ENCODE data around the gene RPS3A. TPM values are rescaled to one million over a fixed set of nuclear protein-coding genes. Genes with fewer than 3 reads are reported as not detected.
"Not testable (repeated sequence)": the region's sequence is repeated elsewhere in the genome, so short reads cannot be mapped to it uniquely, and the experiment has no call there.

RPS3A gene
- total RNA-seq: 1,000 to 10,000 TPM; 1,018 to 2,884 (median 1,920) TPM
- 1,000 to 10,000 TPM; 1,248 to 1,664 (median 1,404) TPM for polyA plus RNA-seq
- long read RNA-seq, donor 1, transcript RPS3A-205 (6 exons, 674 nt): minor isoform, 14 of 1,409 reads
- long read RNA-seq, donor 1, transcript RPS3A-201 (6 exons, 934 nt): major isoform, 1,250 of 1,409 reads
- long read RNA-seq, donor 1, partial matches to known transcripts: 116 of 1,409 reads
- long read RNA-seq, donor 1, other reads (novel, unspliced or antisense): 25 of 1,409 reads
- long read RNA-seq, donor 2, transcript RPS3A-205 (6 exons, 674 nt): minor isoform, 7 of 754 reads
- long read RNA-seq, donor 2, transcript RPS3A-201 (6 exons, 934 nt): major isoform, 661 of 754 reads
- long read RNA-seq, donor 2, partial matches to known transcripts: 67 of 754 reads
- long read RNA-seq, donor 2, other reads (novel, unspliced or antisense): 15 of 754 reads
- long read RNA-seq, donor 3, transcript RPS3A-208 (4 exons, 576 nt): minor isoform, 7 of 904 reads
- long read RNA-seq, donor 3, transcript RPS3A-201 (6 exons, 934 nt): major isoform, 804 of 904 reads
- long read RNA-seq, donor 3, transcript RPS3A-205 (6 exons, 674 nt): minor isoform, 10 of 904 reads
- long read RNA-seq, donor 3, partial matches to known transcripts: 68 of 904 reads
- long read RNA-seq, donor 3, other reads (novel, unspliced or antisense): 15 of 904 reads
- long read RNA-seq, donor 4, transcript RPS3A-208 (4 exons, 576 nt): minor isoform, 14 of 2,681 reads
- long read RNA-seq, donor 4, transcript RPS3A-201 (6 exons, 934 nt): major isoform, 2,568 of 2,681 reads
- long read RNA-seq, donor 4, transcript RPS3A-205 (6 exons, 674 nt): minor isoform, 16 of 2,681 reads
- long read RNA-seq, donor 4, partial matches to known transcripts: 60 of 2,681 reads
- long read RNA-seq, donor 4, other reads (novel, unspliced or antisense): 23 of 2,681 reads
- long read RNA-seq, donor 5, transcript RPS3A-205 (6 exons, 674 nt): minor isoform, 7 of 1,084 reads
- long read RNA-seq, donor 5, transcript RPS3A-201 (6 exons, 934 nt): major isoform, 1,012 of 1,084 reads
- long read RNA-seq, donor 5, transcript RPS3A-208 (4 exons, 576 nt): minor isoform, 13 of 1,084 reads
- long read RNA-seq, donor 5, partial matches to known transcripts: 9 of 1,084 reads
- long read RNA-seq, donor 5, other reads (novel, unspliced or antisense): 42 of 1,084 reads
- long read RNA-seq, donor 6, transcript RPS3A-205 (6 exons, 674 nt): minor isoform, 20 of 2,468 reads
- long read RNA-seq, donor 6, transcript RPS3A-201 (6 exons, 934 nt): major isoform, 2,347 of 2,468 reads
- long read RNA-seq, donor 6, transcript RPS3A-208 (4 exons, 576 nt): minor isoform, 20 of 2,468 reads
- long read RNA-seq, donor 6, partial matches to known transcripts: 55 of 2,468 reads
- long read RNA-seq, donor 6, other reads (novel, unspliced or antisense): 26 of 2,468 reads
- long read RNA-seq, donor 7, transcript RPS3A-201 (6 exons, 934 nt): major isoform, 549 of 655 reads
- long read RNA-seq, donor 7, transcript RPS3A-208 (4 exons, 576 nt): minor isoform, 5 of 655 reads
- long read RNA-seq, donor 7, transcript RPS3A-205 (6 exons, 674 nt): minor isoform, 5 of 655 reads
- long read RNA-seq, donor 7, partial matches to known transcripts: 93 of 655 reads
- long read RNA-seq, donor 7, other reads (novel, unspliced or antisense): 0 of 655 reads
- long read RNA-seq, donor 8, transcript RPS3A-201 (6 exons, 934 nt): major isoform, 1,183 of 1,321 reads
- long read RNA-seq, donor 8, transcript RPS3A-205 (6 exons, 674 nt): minor isoform, 5 of 1,321 reads
- long read RNA-seq, donor 8, partial matches to known transcripts: 107 of 1,321 reads
- long read RNA-seq, donor 8, other reads (novel, unspliced or antisense): 22 of 1,321 reads
- long read RNA-seq, donor 9, transcript RPS3A-201 (6 exons, 934 nt): major isoform, 1,084 of 1,243 reads
- long read RNA-seq, donor 9, transcript RPS3A-208 (4 exons, 576 nt): minor isoform, 9 of 1,243 reads
- long read RNA-seq, donor 9, transcript RPS3A-205 (6 exons, 674 nt): minor isoform, 9 of 1,243 reads
- long read RNA-seq, donor 9, partial matches to known transcripts: 113 of 1,243 reads
- long read RNA-seq, donor 9, other reads (novel, unspliced or antisense): 27 of 1,243 reads
- long read RNA-seq, donor 10, transcript RPS3A-201 (6 exons, 934 nt): major isoform, 242 of 294 reads
- long read RNA-seq, donor 10, partial matches to known transcripts: 48 of 294 reads
- long read RNA-seq, donor 10, other reads (novel, unspliced or antisense): 0 of 294 reads

DNA sequence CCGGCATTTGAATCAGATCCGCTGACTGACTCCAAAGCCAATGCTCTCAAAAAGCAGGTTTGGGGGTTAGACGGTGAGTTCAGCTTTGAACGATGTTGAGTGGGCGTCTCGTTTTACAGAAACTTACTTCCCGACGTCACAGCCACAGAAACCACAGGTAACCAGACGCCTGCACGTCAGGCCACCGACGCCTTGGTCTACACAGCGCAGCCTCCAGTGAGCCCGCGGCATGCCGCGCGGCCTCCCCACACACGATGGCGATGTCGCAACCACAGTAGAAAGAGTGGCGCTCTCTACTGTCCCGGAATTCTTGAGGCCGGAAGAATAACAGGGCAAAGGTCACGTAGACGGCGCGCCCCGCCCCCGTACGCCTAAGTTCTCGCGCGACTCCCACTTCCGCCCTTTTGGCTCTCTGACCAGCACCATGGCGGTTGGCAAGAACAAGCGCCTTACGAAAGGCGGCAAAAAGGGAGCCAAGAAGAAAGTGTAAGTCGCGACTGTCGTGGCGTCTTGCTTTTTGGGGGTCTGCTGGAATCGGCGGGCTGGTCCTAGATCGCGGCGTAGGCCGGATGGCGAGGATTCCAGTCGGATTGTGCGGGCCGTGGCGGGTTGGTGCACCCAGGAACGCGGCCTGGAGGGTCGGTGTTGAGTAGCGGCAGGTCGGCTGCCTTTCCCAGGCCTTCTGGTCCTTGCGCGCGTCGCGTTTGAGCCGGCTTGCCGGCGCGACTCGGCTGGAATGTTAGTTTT, at the start of gene RPS3A:
Gene RPS3A (plus strand): TSS at position 400 of the 747 bp plus-strand sequence. CDS start 25 bp downstream, at position 425.
- Histone ChIP-seq H3K4me3 (peak within 1 kb of the TSS; percentile 48 to 79 (median 72)), H3K4me1 (replicated peaks in 1 of 2) (peaks cover 8 to 23% of the 10 kb centered on the region in 2 donors), H3K27me3 (no peaks in the 10 kb centered on the region), H3K27ac (peak within 1 kb of the TSS in 4 of 5 donors; percentile 81 to 90 (median 88)), H3K9me3 (replicated peaks in 1 of 3) (no peaks in the 10 kb centered on the region), H3K36me3 (replicated peaks in 1 of 2) (peaks cover 0 to 32% of the 10 kb centered on the region in 2 donors)
- intact Hi-C loops (cut with DNase I): no loop called here
- peak; percentile 96 to 99 (median 98) for DNase-seq
- 1 to 2% (median 2%) methylated on average over 24 to 69 of the region's 69 CpGs for WGBS, 4 donors
- peak; percentile 41 to 50 for TF ChIP-seq POLR2A (IDR thresholded peaks at IDR 0.05)
- TF ChIP-seq, protein P1, sequence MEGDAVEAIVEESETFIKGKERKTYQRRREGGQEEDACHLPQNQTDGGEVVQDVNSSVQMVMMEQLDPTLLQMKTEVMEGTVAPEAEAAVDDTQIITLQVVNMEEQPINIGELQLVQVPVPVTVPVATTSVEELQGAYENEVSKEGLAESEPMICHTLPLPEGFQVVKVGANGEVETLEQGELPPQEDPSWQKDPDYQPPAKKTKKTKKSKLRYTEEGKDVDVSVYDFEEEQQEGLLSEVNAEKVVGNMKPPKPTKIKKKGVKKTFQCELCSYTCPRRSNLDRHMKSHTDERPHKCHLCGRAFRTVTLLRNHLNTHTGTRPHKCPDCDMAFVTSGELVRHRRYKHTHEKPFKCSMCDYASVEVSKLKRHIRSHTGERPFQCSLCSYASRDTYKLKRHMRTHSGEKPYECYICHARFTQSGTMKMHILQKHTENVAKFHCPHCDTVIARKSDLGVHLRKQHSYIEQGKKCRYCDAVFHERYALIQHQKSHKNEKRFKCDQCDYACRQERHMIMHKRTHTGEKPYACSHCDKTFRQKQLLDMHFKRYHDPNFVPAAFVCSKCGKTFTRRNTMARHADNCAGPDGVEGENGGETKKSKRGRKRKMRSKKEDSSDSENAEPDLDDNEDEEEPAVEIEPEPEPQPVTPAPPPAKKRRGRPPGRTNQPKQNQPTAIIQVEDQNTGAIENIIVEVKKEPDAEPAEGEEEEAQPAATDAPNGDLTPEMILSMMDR (IDR thresholded peaks at IDR 0.05): peak; percentile 32 to 79 (median 64)

DNA sequence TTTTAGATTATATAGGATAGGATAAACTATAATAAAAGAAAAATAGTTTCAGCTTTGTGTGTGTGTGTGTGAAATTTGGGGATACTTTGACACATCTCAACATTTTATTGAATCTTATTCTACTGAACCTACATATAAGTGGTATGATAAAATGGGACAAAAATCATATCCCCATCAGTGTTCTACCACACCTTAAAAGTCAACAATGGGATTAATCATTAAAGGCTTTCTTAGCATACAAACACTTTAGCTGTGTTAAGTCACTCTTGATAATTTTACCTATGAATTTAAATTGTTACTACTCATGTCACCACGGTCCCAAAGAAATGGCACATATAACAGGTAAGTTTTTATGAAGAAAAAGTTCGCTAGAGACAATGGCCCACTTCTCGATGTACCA, 46.6 kb upstream of the RPS3A start:
- 85 to 97% (median 90%) methylated on average over 3 of the region's 3 CpGs for WGBS, 4 donors
- TF ChIP-seq POLR2A (IDR thresholded peaks at IDR 0.05): no peak
- TF ChIP-seq, protein P1 (IDR thresholded peaks at IDR 0.05): no peak
- no peaks in the 10 kb centered on the region for H3K27me3 ChIP-seq
- intact Hi-C loops (cut with DNase I): no loop called here
- no peaks in the 10 kb centered on the region for H3K4me1 ChIP-seq (replicated peaks in 1 of 2)
- no peaks in the 10 kb centered on the region for H3K9me3 ChIP-seq (replicated peaks in 1 of 3)
- DNase-seq: no peak
- no peak overlapping the region for H3K27ac ChIP-seq
- no peak overlapping the region for H3K4me3 ChIP-seq
- no peaks in the 10 kb centered on the region for H3K36me3 ChIP-seq (replicated peaks in 1 of 2)

DNA sequence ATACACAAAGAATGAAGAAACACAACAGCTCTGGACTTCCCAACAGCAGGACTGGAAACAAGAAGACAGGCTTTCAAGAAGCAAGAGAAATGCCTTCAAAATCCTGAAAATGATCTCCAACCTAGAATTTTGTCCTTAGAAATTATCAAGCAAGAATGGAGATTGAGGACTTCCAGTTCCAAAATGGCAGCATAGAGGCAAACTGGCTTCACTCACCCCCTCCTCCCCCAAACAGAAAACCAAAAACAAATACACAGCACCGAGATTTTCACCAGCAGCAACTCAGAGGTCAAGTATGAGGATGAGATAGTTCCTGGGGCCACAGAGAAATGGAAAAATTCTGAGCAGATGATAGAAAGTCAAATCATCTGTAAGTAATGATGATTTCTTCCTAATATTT, 43.9 kb upstream of the RPS3A start:
- Histone ChIP-seq H3K27ac (no peak overlapping the region), H3K9me3 (replicated peaks in 1 of 3) (no peaks in the 10 kb centered on the region), H3K27me3 (no peaks in the 10 kb centered on the region), H3K4me3 (no peak overlapping the region), H3K36me3 (replicated peaks in 1 of 2) (no peaks in the 10 kb centered on the region), H3K4me1 (replicated peaks in 1 of 2) (no peaks in the 10 kb centered on the region)
- TF ChIP-seq, protein P1 (IDR thresholded peaks at IDR 0.05): no peak
- TF ChIP-seq POLR2A (IDR thresholded peaks at IDR 0.05): no peak
- no peak for DNase-seq
- WGBS, 4 donors: 47 to 67% (median 57%) methylated on average over 1 of the region's 1 CpG
- intact Hi-C loops (cut with DNase I): no loop called here

DNA sequence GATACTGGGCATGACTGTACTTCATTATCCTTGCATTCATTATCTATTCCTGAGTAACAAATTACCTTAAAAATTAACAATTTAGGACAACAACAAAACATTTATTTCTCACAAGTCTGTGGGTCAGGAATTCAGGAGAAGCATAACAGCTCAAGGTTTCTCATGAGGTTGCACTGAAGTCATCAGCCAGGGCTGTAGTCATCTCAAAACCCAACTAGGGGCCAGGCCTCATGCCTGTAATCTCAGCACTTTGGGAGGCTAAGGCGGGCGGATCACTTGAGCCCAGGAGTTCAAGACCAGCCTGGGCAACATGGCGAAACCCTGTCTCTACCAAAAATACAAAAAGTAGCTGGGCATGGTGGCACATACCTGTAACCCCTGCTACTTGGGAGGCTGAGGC, 36.3 kb upstream of the RPS3A start:
- H3K27me3 ChIP-seq; H3K4me1 ChIP-seq (replicated peaks in 1 of 2); H3K9me3 ChIP-seq (replicated peaks in 1 of 3); H3K4me3 ChIP-seq; intact Hi-C loops (cut with DNase I); H3K36me3 ChIP-seq (replicated peaks in 1 of 2); DNase-seq; H3K27ac ChIP-seq: not testable (repeated sequence)
- 89 to 100% (median 98%) methylated on average over 3 of the region's 3 CpGs for WGBS, 4 donors
